Measurements from ENCODE around the gene RIPK3.

RIPK3 gene

DNA sequence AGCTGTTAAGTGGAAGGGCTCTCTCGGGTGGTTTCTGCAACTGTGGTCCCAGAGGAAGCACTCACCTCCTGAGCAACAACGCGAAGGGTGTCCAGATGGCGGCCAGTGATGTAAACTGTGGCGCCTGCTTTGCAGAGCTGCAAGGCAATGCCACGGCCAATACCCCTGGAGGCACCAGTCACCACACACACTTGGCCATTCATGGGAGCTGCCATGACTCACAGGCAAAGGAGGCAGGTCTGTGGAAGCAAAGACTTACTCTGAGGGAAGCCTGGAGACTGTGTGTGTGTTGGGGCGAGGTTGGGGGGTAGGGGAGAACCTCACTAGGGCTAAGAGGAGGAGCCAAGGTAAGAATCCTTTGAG lies 40.9 kb downstream of the RIPK3 start:
- DNase-seq = no peak

- peak; percentile 4 for DNase-seq
Observed at GRCh38 chr14:24297190-24297964, 42.4 kb downstream of the RIPK3 start.

GRCh38 chr14:24296341-24297157 lies 43.2 kb downstream of the RIPK3 start:
- DNase-seq = peak; percentile 29

- no peak for DNase-seq
Observed at GRCh38 chr14:24293525-24293924, 46.3 kb downstream of the RIPK3 start.

DNA sequence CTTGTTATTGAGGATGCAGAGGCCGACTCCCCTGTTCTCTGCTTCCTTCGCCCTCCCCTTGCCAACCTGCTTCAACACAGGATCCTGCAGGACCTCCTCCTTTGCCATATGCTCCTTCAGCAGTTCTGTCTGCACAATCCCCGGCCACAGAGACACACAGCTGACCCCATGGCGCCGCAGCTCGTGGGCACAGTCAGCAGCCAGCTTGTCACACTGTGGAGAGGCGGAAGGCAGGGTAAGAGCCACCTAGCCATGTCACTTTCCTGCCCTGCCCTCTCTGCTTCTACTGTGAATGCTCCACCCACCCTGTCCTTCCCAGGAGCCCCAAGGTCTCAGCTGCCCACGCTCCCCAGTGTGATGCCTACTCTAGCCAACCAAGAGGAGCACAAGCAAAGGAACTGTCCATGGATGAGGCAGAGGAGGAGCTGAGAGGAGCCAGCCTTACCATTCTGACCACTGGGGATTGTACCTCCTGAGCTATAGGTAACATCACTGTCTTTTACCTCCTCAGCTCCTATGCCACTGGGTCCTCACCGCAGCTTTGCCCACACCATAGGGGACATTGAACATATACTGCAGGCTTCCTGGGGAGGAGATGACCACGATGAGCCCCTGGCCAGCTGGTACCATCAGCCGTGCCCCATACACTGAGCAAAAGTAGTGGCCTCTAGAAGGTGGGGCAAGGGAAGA lies 47.5 kb downstream of the RIPK3 start:
- no peak for DNase-seq

DNA sequence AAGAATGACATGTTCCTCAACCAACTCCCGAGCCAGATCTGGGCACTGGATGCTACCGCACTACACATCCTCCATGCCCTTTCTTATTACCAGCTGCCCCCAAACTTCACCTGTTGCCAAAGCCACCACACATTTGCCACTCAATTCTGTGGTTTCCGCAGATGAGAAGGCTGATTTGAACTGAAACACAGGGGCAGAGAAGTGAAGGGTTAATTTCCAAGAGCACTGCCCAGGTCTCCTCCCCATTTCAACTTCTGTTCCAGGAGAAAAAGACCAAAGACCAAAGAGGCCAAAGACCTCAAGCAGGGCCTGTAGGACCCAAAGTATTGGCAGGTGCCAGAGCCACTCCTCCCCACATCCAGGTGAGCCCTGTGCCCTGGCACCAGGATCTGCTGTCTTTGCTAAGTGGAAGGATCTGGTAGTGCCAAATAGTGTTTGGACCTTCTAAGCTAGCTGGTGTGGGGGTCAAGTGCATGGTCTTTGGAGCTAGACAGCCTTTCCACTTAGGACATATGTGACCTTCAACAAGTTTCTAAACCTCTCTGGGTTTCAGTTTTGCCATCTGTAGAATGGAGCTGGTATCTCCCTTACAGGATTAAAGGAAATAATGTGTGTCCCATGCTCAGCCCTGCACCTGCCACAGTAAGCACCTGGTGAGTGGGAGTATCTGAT lies 48.2 kb downstream of the RIPK3 start:
- no peak for DNase-seq

DNA sequence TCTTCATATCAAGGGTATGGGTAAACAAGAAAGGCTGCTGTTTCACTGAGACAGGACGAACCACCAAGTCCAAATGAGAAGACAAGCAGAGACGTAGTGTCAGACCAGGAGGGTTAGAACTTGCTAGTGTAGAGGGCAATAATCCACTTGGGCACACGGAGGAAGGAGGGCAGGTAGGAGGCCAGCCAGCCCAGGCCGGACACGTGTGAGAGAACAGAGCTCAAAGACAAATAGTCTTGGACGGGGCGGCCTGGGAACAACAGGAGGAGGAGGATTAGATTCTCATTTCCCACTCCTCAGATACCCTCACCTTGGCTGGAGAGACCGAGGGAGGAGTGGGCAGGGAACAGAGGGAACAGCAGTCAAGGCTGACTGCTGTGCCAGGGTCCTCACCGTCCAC lies 49.0 kb downstream of the RIPK3 start:
- DNase-seq = no peak

- DNase-seq = no peak
Observed at GRCh38 chr14:24289649-24290280, 50.0 kb downstream of the RIPK3 start.

DNA sequence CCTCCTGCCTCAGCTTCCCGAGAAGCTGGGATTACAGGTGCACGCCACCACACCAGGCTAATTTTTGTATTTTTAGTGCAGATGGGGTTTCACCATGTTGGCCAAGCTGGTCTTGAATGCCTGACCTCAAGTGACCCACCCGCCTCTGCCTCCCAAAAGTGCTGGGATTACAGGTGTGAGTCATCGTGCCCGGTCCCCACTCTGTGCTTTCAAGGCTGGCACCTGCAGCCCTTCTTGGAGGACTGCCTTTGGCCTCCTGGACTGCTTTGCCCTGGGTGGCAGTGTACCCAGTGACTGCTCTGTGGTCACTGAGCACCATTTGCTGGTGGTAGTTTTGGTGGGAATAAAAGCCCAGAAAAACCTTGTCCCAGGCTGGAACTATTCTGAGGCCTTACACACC lies 52.8 kb downstream of the RIPK3 start:
- DNase-seq = no peak
